HFF-Myc (cell line): Measurements from ENCODE around the gene ARSA.

ENCODE experiments used
- DNase-seq: peaks from one replicate; pipeline ENCODE4 v3.0.0-alpha.2; 2011; ENCODE audit warnings: low read depth; ENCODE audit errors: extremely low read depth
- H3K4me3 ChIP-seq: replicated peaks from 2 replicates; pipeline ENCODE4 v1.5.1; 2011; ENCODE audit warnings: low read depth, mild to moderate bottlenecking, control low read depth, low read length
- TF ChIP-seq, protein P1 (sequence below): IDR thresholded peaks from 2 replicates; pipeline ENCODE4 v1.5.1; 2012; ENCODE audit warnings: mild to moderate bottlenecking, low read depth, low read length, control low read depth; ENCODE audit errors: missing control alignments

The ARSA gene

DNA sequence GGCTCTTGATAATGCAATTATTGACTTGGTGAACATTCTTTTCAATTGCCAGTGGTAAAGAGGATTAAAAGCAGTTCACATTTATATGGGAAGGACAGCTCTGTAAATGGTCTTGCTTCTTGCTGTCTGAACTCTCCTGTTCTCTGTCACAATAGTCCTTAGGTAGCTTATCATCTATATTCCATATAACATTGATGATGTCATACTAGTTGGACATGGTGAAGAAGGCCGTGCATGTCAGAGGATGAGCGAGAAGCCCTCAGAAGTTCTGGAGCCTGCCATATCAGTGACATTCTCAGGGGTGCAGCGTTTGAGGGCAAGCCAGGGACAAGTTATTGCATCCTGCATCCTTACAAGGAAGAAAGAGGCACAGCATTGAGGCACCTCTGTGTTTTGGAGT, 42.7 kb downstream of the ARSA start:
- TF ChIP-seq, protein P1, sequence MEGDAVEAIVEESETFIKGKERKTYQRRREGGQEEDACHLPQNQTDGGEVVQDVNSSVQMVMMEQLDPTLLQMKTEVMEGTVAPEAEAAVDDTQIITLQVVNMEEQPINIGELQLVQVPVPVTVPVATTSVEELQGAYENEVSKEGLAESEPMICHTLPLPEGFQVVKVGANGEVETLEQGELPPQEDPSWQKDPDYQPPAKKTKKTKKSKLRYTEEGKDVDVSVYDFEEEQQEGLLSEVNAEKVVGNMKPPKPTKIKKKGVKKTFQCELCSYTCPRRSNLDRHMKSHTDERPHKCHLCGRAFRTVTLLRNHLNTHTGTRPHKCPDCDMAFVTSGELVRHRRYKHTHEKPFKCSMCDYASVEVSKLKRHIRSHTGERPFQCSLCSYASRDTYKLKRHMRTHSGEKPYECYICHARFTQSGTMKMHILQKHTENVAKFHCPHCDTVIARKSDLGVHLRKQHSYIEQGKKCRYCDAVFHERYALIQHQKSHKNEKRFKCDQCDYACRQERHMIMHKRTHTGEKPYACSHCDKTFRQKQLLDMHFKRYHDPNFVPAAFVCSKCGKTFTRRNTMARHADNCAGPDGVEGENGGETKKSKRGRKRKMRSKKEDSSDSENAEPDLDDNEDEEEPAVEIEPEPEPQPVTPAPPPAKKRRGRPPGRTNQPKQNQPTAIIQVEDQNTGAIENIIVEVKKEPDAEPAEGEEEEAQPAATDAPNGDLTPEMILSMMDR, result no peak
- DNase-seq, result no peak
- no peak overlapping the region for H3K4me3 ChIP-seq

DNA sequence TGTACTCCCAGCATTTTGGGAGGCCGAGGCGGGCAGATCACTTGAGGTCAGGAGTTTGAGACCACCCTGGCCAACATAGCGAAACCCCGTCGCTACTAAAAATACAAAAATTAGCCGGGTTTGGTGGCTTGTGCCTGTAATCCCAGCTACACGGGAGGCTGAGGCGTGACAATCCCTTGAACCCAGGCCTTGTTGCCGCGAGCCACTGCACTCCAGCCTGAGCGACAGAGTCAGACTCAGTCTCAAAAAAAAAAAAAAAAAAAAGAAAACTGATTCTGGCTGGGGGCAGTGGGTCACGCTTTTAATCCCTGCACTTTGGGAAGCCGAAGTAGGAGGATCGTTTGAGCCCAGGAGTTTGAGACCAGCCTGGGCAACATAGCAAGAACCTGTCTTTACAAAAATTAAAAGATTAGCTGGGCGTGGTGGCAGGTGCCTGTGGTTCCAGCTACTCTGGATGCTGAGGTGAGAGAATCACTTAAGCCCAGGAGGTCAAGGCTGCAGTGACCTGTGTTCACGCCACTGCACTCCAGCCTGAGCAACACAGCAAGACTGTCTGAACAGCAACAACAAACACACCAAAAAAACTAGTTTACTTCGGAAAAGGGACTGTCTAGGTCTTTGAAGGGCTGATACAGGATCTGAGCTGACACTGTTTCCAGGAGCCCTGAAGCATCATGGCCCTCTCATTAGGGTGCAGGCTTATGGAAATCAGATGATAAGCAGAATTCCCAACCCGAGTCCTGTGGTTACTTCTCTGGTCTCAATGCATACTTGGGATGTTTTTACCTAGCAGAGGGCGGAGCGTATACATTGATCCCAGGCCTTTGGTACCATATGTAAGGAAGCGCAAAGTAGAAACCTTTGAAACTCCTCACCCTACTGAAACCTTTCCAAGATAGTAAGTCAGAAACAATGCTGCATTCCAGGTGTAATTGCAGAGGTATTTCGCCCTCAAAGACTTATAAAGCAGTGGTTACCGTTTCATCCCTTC, 43.6 kb downstream of the ARSA start:
- H3K4me3 ChIP-seq, result no peak overlapping the region; the same call in 1 of the 2 replicates
- no peak for DNase-seq
- TF ChIP-seq, protein P1, result no peak

DNA sequence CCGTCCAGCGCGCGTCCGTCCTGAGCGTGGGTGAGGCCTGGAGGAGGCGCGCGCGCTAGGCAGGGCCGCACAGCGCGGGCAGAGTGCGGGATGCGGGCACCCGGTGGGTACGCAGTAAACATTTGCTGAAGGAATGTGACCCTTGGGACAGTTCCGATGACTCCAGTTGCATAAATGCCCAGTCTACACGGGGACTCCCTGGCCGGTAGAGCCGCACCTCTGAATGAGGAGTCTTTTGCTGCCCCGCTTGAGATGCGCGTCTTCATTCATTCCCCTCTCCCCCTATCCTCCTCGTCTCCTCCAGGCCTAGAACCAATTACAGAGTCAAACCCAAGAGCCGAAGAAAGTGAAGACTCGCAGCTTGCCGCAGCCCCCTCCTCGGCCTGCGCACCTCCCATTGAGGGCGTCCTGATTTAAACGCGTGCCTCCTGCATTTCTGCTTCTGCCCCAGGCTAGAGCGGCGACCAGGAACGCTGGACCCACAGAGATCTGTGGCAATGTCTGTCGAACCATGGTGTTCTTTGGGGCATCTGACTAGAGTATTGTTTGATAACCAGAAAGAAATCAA, 44.6 kb downstream of the ARSA start:
- TF ChIP-seq, protein P1, result no peak
- DNase-seq, result no peak
- peak overlapping the region; percentile 62 for H3K4me3 ChIP-seq

DNA sequence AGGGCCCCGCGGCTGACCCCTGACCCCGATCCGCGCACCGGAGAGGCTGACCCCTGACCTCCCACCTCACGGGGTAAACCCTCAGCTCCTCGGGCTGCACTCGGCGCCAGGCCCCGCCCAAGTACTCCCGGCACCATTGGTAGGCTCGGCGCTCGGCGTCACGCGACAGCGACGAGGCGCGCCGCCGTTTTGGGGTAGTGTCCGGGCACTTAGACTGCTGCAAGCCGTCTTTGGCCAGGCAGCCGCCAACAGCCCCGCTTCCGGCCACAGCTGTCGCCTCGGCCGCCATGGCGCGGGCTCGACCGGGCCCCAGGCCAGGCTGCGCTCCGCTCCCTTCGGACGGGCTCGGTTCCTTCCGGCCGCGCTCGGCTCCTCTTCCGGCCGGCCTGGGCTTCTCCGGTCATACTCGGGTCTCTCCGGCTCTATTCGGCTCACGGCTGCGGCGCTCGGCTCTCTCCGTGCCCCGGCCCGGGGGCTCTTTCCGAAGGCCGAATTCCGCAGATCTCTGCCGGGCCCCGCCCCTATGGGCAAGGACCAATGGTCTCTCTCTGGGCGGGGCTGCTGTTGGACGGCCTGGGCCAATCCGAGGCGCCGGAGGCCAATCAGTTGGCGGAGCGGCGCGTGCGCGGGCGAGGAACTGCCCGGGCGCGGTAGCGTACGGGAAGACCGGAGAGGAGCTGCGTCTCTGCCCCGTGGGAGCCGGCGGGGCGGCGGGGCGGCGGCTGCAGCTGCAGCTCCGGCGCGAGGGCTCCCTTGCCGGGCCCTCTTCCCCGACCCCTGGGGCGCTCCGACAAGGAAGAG, 45.3 kb downstream of the ARSA start, which contains the start of gene CHKB:
Gene CHKB, minus strand, starts transcription at position 357 of the 801 bp plus-strand sequence. Its CDS starts 68 bp downstream, at position 289.
- TF ChIP-seq, protein P1, result no peak
- H3K4me3 ChIP-seq, result peak within 1 kb of the TSS; percentile 62
- DNase-seq, result peak; percentile 90

DNA sequence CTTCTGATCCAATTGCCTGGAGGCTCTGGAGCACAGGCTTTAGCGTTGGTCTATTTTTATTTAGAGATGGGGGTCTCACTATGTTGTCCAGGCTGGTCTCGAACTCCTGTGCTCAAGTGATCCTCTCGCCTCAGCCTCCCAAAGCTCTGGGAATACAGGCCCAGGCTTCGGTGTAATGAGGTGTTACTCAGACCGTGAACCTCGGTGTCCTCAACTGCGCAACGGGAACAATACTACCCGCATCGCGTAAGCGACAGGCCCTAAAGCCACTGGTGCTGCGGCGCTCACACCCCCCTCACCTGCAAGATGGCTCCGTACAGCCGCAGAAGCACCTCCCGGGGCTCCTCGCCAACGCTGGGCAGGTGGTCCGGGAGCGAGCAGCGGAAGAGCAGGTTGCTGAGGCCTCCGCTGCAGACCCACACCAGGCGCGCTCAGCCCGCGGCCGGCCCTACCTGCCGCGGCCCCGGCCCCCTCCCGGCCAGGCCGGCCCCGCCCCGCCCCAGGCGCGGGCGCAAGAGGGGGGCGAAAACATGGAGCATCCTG, 45.9 kb downstream of the ARSA start:
- peak overlapping the region; percentile 62 for H3K4me3 ChIP-seq
- DNase-seq, result no peak
- TF ChIP-seq, protein P1, result no peak
